DND-41 (cell line): ENCODE measurements around the gene IL1RL1.

Experiments
- EZH2 ChIP-seq: IDR thresholded peaks from 3 replicates; pipeline ENCODE4 v1.6.1; 2012; ENCODE audit warnings: borderline replicate concordance, low read depth, mild to moderate bottlenecking, moderate library complexity, low read length, inconsistent platforms; ENCODE audit not compliant: severe bottlenecking
- TF ChIP-seq, protein P1 (sequence below): IDR thresholded peaks from 2 replicates; pipeline ENCODE4 v1.5.1; 2012; ENCODE audit warnings: borderline replicate concordance, low read length, moderate library complexity, mild to moderate bottlenecking; ENCODE audit not compliant: poor library complexity, severe bottlenecking; ENCODE audit errors: extremely low read depth

DNA sequence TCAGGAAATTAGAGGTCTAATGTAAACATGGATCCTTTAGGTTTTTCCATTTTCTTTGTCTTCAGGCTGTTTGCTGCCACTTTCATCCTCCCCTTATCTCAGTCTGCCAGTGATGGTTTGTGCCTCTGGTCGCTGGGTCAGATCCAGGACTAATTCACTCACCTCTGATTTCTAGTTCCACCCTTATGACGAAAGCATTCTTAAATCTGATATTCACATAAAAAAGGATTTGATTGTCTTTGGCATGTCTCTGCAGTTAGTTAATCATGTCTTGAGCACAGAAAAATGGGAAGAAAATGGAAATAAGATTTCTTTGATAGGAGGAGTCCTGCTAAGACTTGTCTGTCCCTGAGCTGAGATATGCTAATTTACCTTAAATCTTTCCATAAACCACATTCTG, 4.6 kb downstream of the IL1RL1 start:
- TF ChIP-seq, protein P1, sequence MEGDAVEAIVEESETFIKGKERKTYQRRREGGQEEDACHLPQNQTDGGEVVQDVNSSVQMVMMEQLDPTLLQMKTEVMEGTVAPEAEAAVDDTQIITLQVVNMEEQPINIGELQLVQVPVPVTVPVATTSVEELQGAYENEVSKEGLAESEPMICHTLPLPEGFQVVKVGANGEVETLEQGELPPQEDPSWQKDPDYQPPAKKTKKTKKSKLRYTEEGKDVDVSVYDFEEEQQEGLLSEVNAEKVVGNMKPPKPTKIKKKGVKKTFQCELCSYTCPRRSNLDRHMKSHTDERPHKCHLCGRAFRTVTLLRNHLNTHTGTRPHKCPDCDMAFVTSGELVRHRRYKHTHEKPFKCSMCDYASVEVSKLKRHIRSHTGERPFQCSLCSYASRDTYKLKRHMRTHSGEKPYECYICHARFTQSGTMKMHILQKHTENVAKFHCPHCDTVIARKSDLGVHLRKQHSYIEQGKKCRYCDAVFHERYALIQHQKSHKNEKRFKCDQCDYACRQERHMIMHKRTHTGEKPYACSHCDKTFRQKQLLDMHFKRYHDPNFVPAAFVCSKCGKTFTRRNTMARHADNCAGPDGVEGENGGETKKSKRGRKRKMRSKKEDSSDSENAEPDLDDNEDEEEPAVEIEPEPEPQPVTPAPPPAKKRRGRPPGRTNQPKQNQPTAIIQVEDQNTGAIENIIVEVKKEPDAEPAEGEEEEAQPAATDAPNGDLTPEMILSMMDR: no peak
- TF ChIP-seq EZH2: no peak
